Measurements from ENCODE around the gene BNC2.

Gene BNC2

DNA sequence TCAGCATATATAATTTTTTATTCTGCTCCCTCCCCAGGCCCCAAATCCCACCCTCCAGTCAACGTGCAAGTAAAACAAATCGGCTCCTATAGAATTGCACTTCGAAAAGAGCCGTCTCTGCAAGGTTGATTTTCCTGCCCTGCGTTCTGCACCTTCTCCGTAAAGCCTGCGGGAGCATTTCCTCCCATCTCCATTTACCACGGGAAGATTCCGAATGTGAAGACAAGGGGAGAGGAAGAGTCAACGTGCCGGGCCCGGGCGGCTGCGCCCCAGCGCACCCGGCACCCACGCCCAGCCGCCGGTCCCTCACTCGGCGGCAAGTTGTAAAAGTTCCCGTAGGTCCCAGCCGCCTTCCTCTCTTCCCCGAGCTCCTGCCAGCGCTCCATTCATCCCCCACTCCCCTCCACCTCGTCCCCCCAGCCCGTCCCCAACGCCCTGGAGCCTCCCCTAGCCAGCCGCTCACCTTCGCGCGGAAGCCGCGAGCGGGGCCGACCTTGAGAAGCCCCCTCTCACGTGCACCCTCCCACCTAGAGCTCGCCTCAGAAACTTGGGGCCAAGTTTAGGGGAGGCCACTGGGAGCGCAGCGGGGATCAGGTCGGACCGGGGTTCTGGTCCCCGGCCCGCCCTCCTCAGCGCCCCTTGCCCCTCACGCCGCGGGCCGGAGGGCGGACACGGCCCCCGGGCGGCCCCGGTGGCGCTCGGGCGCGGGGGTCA, 431 bp downstream of the BNC2 start:
- DNase-seq (ENCODE audit: low read depth in 3 of 3, low spot score in 1 of 3), result no peak

DNA sequence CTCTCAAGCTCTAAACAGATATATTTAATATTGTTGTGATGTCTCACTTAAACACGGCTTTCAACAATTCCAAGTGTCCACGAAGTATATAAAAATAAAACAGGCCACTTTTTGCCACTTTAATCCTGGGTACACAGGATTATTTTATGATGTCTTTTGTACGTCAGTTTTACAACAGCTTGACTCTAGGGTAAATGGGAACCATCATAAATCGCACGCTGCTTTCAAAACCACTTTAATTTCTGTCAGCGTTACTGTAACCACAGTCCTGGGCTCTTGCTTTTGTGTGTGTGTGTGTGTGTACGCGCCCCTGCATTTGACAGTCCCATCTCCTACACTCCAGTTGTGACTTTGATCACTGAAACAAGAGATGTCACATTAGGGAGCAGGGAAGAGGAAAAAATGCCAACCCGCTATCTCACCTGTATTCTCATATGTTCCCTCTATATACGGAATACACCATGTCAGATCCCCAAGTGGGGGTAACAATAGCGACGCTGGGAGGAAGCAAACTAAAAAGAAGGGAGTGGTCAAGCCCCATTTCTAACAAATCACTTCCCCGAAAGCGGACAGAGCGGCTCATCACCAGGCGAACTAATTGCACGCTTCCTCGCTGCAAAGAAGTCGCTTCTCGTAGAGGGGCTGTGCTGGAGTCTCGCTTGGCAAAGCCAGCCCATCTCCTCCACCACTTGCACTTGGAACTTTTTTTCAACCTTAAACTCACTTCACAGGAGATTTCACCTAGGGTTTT, 1.2 kb downstream of the BNC2 start:
- DNase-seq (ENCODE audit: low read depth in 3 of 3, low spot score in 1 of 3), result no peak

- DNase-seq (ENCODE audit: low read depth in 3 of 3, low spot score in 1 of 3), result no peak
Observed at GRCh38 chr9:16868701-16869100, 1.8 kb downstream of the BNC2 start.

DNA sequence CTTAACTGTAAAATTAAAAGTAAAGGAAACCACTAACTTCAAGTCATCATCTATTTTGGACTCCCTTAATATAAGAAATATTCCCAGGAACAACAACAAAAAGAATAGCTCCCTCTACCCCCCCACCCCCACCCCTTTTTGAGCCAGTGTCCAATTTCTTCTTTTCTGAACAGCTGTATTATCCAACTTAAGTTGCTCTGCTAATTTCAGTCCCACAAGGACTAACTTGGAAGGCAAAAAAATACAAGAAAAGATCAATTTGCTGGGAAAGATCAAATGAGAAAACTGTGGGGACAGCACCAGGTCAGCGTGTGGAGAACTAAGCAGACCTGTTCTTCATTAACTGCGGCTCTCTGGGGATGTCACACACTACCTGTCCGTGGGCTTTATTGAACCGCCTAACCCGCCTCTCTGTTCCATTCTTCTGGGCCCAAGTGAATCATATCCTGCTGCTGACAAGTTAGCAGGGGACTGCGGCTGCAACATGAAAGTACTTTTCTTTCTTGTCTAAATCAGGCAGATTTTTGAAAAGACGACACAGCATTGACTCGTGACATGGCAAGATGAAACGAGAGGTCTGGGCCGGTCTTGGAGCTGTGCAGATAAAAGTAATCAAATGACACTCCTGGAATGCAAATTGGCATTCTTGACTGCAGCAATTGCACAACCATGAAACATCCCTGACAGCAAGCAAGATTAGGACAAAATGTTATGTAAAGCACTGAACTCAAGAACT, 2.7 kb downstream of the BNC2 start:
- DNase-seq (ENCODE audit: low read depth in 3 of 3, low spot score in 1 of 3), result no peak

DNA sequence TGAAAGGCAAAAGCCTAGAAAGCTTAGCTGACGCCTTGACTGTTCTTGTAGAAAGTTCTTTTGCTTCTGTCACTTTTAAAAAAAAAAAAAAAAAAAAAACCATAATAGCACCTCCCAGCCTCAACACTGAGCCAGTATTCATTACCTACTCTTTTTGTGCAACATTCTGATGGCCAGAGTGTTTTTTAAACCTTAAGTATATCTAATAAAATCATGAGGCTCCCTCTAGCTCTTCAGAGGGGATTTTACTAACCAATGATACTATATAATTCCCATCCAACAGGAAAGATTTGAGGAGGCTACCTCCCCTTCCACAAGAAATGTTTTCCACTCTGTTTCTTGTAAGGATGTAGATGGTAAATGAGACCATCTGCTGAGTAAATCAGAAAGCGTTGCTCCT, 3.9 kb downstream of the BNC2 start:
- DNase-seq (ENCODE audit: low read depth in 3 of 3, low spot score in 1 of 3), result no peak

DNA sequence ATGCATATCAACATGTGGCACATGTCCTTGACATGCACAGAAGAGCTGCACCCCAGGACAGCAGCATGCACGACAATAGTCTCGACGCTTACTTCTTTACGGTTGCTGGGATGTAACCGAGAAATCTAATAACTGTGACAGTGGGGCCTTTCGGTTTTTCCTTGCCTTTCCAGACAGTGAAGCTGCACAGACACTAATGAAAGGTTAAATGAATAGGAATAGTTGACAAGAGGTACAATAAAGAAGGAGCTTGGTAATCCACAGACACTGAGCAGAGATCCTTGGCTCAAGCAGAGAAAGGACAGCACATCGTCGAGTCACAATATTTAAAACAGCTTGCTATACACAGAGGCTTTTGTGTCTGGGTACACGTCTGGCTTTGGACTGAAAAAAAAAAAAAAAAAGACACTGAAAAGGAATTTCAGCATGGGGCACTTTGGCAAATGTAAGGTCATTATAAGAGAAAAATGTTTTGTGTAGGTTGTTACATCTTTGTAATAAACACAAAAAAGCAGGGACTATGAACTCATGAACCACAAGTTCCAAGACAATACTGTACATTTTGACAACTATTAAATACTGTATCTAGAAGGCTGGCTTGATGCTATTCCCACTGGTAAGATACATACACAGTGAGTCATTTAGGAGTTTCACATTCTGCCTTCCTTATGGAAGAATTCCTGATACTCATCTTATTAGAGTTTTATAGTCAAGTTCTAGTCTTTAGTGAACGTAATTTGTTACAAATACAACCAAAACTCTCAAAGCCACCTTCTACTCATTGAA, 5.6 kb downstream of the BNC2 start:
- DNase-seq (ENCODE audit: low read depth in 3 of 3, low spot score in 1 of 3), result no peak

DNA sequence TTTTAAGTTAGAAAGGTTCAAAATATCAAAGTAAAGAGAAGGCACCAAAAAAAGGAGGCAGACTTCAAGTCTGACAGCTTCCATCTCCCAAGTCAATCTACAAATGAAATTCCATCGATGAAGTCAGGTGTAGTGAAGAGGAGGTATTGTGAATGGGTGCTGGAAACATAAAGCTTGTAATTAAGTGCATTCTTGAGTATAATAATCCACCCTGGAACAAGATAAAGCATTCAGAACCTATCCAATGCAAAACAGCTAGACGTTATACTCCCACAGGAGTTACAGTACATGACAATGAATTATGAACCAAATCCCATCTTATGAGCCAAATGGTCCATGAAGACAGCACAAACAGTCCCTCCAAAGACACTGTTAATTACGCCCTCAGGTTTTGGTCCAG, 22.3 kb downstream of the BNC2 start:
- no peak for DNase-seq (ENCODE audit: low read depth in 3 of 3, low spot score in 1 of 3)

- no peak for DNase-seq (ENCODE audit: low read depth in 3 of 3, low spot score in 1 of 3)
Observed at GRCh38 chr9:16846986-16847385, 23.5 kb downstream of the BNC2 start.

DNA sequence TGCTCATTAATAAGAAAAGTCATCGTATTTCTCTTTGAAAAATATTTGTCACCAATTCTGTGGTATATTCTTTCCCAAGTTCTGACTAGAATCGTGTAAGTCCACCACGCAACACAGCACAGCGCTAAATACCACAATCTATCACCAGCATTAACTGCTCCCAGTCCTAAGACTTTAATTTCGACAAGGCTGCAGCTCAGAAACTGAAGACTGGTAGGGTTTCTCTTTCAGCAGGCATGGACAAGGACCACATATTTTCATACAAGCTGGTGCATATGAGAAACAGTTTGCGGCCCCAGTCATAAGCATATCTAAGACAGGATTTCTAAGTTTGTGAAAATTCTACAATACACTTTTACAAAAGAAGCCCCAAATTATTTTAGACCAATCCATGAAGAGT, 24.1 kb downstream of the BNC2 start:
- DNase-seq (ENCODE audit: low read depth in 3 of 3, low spot score in 1 of 3), result no peak

DNA sequence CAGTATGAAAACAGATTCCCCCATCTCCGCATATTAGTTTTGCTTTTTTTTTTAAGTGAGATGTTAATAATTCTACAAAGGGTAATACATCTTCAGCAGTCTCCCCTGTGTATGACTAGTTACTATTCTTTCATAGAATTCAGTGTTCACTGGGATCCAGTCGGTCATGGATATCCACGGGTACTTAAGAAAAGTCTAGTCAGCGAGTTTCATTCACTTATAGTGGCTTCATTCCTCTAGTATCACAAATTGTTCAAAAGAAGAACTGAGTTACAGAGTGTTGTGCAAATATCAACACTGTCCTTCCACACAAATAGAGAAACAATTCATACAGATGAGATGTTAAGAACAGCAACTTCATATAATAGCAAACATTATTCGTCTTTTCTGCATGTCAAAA, 35.7 kb downstream of the BNC2 start:
- DNase-seq (ENCODE audit: low read depth in 3 of 3, low spot score in 1 of 3), result no peak

DNA sequence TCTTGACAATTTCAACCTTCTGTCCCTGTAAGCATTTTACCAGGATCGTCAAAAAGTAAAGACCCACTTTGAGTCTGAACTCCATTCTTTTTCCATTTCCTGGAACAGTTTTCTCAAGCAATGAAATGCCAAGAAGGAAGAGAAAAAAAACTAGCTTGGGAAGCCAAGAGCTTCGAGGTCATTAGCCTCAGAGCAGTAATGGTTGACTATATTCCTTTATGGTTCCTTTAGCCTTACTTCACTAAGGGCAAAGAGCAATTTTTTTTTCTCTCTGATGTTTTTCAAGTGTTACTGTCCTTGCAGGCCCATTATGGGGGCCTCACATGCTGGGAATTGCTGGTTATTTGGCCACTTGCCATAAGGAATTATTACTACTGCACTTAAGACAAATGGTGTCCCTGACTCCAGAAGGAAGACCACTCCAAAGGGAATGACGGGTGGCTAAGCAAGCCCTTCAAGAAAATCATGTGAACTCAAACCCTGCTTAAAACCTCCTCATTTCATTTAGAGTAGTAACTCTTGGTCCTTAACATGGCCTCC, 37.1 kb downstream of the BNC2 start:
- no peak for DNase-seq (ENCODE audit: low read depth in 3 of 3, low spot score in 1 of 3)

DNA sequence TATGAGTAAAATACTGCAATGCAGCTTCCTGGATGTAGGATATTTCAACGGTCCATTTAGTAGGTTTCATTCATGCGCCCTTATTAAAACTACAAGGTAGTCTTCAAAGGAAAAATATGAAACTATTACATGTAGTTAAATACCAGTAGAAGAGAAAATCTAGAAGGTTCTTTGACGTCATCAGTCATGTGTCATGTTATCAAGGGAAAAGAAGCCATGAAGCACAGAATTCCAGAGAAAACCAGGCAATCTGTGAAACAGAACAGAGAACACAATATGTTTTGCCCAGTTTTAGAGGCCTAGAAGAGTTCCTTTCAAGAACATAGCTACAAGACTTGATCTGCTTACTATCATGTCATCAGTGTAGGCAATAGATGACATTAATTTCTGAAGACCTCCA, 38.4 kb downstream of the BNC2 start:
- no peak for DNase-seq (ENCODE audit: low read depth in 3 of 3, low spot score in 1 of 3)

GRCh38 chr9:16830806-16831205, 39.7 kb downstream of the BNC2 start:
- no peak for DNase-seq (ENCODE audit: low read depth in 3 of 3, low spot score in 1 of 3)

DNA sequence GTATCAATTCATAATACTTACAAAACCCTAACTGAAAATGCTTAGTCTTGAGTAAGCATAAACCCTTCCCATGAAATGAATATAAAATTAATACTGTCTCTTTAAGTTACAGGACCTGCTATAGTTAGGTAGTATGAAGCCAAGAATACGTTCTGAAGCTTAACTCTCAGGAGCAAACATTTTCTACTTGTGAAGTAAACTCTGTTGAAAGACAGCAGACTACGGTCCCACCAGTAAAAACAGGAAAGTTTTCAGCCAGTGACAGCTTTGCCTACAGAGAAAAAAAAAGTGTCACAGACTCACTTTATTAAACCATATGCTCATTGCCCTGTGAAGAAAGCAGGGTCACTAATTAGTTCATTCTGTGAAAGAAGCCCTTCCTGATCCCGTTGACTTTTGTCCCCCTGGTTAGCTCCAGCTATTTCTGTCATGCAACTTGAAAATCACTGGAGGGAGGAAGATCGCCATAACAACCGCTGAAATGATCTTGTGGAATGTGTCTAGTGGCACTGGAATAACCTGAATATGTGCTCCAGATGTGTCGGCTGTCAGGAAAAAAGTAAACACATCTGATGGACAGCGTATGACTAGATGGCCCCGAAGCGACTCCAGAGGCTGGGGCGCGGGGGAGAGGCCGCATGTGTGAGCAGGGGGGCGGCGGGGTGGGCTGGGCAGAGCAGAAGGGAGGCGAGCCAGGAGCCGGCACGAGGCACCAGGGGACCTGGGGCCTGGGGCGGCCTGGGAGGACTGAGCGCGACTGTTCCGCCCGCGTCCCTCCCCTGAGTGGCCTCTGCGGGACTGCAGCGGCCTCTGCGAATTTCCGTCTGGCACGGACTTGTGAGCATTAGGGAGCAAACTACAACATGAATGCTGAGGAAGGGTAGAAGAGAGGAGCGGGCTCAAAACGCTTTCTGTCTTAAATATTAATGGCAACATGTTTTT, 41.9 kb downstream of the BNC2 start:
- DNase-seq (ENCODE audit: low read depth in 3 of 3, low spot score in 1 of 3), result no peak

DNA sequence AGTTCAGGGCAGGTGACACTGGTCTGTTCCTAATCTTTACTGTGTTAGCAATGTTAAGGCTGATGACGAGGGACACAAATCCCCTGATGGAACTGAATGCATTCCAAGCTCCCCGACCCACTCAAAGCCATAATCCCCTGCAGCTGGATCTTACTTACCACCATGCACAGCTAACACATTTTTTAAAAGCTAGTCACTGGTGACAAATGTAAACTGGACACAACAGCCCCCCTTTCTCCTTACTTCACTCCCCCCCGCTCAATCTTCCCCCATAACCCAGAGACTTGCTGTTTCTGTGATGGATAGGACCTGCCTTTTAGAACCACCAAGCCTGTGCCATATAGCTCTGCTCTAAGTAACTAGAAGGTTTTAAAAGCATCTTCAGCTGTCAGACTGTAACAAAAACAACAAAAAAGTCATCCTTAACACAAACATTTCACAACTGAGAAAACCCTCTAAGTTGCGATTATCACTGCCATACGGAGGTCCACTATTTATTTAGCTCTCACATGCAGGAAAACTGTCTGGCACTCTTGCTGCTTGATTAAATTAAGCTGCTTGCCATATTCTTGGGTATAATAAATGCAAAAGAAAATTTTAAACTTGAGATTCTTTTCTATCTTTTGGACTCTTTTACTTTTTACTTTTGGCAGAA, 44.4 kb downstream of the BNC2 start:
- DNase-seq (ENCODE audit: low read depth in 3 of 3, low spot score in 1 of 3), result no peak

GRCh38 chr9:16825331-16825725, 45.1 kb downstream of the BNC2 start:
- no peak for DNase-seq (ENCODE audit: low read depth in 3 of 3, low spot score in 1 of 3)

- no peak for DNase-seq (ENCODE audit: low read depth in 3 of 3, low spot score in 1 of 3)
Observed at GRCh38 chr9:16824545-16825330, 45.7 kb downstream of the BNC2 start.

DNA sequence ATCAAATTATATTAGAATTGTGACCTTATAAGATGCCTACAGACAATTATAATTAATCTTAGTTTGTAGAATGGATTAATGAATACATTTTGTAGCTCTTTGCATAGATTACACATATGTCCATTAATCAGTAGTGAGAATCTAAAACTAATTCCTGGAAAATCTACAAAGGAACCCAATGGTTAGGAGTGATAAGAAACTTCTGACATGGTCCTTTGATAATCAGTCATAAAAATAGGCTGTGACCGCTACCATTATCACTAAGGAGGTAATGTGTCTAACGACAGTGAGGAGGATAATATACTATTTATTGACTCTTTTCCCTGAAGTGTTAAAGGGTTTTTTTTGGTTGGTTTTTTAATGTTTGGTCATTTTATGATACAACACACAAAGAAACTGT, 46.6 kb downstream of the BNC2 start:
- no peak for DNase-seq (ENCODE audit: low read depth in 3 of 3, low spot score in 1 of 3)

DNA sequence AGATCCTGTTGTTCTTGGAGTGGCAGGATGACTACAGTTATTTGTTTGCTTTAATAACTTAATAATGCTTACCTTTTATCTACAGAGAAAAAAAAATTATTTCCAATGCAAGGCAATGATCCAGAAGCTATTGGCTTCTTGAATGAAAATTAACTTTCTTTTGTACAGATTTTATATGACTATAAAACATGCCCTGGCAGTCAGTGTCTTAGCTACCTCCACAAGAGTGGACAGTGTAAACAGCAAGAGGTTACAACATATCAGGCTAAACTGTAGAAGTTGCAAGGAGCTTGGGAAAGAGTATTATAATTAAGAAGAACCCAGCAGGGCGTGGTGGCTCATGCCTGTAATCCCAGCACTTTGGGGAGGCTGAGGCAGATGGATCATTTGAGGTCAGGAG, 49.1 kb downstream of the BNC2 start:
- DNase-seq (ENCODE audit: low read depth in 3 of 3, low spot score in 1 of 3), result no peak

Data from stimulated activated CD4-positive, alpha-beta T cell treated with anti-CD3 and anti-CD28 coated beads, TNF-alpha, amount 100 ng/mL, for 1 hour (primary cell).